HL-60 (cell line): Measurements from ENCODE around the gene APH1B.

Experiments
- DNase-seq, 2 experiments: peaks; one replicate each; pipeline ENCODE4 v3.0.0-alpha.2; 2010 to 2020; ENCODE audit warnings: low read depth in 1 of 2, low spot score in 1 of 2
- H3K27ac ChIP-seq: fragments of 250-450 bp; sonication (Bioruptor Pico); replicated peaks from 2 replicates; pipeline ENCODE4 v1.5.1; 2020; ENCODE audit warnings: mild to moderate bottlenecking, moderate library complexity
- H3K27me3 ChIP-seq: fragments of 250-450 bp; sonication (Bioruptor Pico); 2 replicates; pipeline ENCODE4 v1.5.1; 2021; ENCODE audit warnings: mild to moderate bottlenecking, moderate library complexity; ENCODE audit not compliant: insufficient read depth, poor library complexity, severe bottlenecking
- H3K4me3 ChIP-seq: replicated peaks from 2 replicates; pipeline ENCODE4 v1.5.1; 2011; ENCODE audit warnings: mild to moderate bottlenecking, control low read depth, low read length; ENCODE audit not compliant: insufficient read depth
- GABPA ChIP-seq: IDR thresholded peaks from 2 replicates; pipeline ENCODE4 v1.6.1; 2012; ENCODE audit warnings: low read depth
- POLR2AphosphoS5 ChIP-seq: IDR thresholded peaks from 2 replicates; pipeline ENCODE4 v1.6.1; 2012; ENCODE audit warnings: low read depth
- SPI1 ChIP-seq: IDR thresholded peaks from 2 replicates; pipeline ENCODE4 v1.6.1; 2012; ENCODE audit warnings: low read depth, mild to moderate bottlenecking, borderline replicate concordance
- TF ChIP-seq, protein P1 (sequence below): IDR thresholded peaks from 2 replicates; pipeline ENCODE4 v1.6.1; 2012; ENCODE audit warnings: low read depth; ENCODE audit not compliant: insufficient replicate concordance
- TF ChIP-seq, protein P2 (sequence below): IDR thresholded peaks from one replicate; pipeline ENCODE4 v1.5.1; 2011; ENCODE audit warnings: low read length, control low read depth, inconsistent platforms; ENCODE audit not compliant: insufficient read depth

APH1B gene

DNA sequence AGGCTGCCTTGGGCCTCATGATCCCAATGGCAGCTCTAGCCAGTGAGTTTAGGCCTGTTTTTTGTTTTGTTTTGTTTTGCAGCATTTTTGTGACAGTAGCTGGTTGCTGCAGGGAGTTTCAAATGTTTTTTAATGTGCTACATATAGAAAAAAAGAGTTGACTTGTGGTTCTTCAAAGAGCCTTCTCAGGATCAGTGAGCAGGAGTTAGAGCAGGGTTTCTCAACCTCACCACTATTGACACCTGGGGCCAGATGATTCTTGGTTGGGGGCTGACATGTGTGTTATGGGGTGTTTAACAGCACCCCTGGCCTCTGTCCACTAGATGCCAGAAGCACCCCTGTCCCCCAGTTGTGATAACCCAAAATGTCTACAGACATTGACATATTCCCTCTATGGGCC, 17.9 kb downstream of the APH1B start:
- Histone ChIP-seq H3K4me3 (no peak overlapping the region), H3K27me3 (no peaks in the 10 kb centered on the region), H3K27ac (no peak overlapping the region)
- no peak for DNase-seq
- TF ChIP-seq, protein P1, sequence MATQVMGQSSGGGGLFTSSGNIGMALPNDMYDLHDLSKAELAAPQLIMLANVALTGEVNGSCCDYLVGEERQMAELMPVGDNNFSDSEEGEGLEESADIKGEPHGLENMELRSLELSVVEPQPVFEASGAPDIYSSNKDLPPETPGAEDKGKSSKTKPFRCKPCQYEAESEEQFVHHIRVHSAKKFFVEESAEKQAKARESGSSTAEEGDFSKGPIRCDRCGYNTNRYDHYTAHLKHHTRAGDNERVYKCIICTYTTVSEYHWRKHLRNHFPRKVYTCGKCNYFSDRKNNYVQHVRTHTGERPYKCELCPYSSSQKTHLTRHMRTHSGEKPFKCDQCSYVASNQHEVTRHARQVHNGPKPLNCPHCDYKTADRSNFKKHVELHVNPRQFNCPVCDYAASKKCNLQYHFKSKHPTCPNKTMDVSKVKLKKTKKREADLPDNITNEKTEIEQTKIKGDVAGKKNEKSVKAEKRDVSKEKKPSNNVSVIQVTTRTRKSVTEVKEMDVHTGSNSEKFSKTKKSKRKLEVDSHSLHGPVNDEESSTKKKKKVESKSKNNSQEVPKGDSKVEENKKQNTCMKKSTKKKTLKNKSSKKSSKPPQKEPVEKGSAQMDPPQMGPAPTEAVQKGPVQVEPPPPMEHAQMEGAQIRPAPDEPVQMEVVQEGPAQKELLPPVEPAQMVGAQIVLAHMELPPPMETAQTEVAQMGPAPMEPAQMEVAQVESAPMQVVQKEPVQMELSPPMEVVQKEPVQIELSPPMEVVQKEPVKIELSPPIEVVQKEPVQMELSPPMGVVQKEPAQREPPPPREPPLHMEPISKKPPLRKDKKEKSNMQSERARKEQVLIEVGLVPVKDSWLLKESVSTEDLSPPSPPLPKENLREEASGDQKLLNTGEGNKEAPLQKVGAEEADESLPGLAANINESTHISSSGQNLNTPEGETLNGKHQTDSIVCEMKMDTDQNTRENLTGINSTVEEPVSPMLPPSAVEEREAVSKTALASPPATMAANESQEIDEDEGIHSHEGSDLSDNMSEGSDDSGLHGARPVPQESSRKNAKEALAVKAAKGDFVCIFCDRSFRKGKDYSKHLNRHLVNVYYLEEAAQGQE = no peak
- TF ChIP-seq GABPA (no peak), POLR2AphosphoS5 (no peak), SPI1 (no peak)
- TF ChIP-seq, protein P2, sequence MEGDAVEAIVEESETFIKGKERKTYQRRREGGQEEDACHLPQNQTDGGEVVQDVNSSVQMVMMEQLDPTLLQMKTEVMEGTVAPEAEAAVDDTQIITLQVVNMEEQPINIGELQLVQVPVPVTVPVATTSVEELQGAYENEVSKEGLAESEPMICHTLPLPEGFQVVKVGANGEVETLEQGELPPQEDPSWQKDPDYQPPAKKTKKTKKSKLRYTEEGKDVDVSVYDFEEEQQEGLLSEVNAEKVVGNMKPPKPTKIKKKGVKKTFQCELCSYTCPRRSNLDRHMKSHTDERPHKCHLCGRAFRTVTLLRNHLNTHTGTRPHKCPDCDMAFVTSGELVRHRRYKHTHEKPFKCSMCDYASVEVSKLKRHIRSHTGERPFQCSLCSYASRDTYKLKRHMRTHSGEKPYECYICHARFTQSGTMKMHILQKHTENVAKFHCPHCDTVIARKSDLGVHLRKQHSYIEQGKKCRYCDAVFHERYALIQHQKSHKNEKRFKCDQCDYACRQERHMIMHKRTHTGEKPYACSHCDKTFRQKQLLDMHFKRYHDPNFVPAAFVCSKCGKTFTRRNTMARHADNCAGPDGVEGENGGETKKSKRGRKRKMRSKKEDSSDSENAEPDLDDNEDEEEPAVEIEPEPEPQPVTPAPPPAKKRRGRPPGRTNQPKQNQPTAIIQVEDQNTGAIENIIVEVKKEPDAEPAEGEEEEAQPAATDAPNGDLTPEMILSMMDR = no peak

DNA sequence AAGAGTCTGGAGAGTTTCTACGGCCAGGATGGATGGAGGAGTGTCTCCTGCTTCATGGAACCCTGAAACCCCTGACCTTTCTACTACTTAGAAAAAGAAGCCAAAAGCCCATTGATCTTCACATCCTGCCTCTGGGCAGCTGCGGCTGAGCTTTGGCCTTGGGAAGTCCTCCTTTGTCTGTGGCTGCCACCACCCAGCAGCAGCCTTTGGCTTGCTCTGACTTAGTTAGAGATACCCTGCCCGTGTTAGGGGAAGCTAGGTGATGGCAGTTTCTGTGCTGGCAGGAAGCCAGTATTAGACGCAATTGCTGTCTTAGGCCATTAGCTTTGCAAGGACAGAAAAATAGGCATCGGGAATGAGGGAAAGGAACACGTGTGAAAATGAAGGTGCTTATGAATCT, 18.8 kb downstream of the APH1B start:
- TF ChIP-seq GABPA = no peak
- TF ChIP-seq SPI1 = no peak
- TF ChIP-seq POLR2AphosphoS5 = no peak
- TF ChIP-seq, protein P2 = no peak
- TF ChIP-seq, protein P1 = no peak
- Histone ChIP-seq H3K27ac (no peak overlapping the region), H3K4me3 (no peak overlapping the region), H3K27me3 (no peaks in the 10 kb centered on the region)
- no peak for DNase-seq

DNA sequence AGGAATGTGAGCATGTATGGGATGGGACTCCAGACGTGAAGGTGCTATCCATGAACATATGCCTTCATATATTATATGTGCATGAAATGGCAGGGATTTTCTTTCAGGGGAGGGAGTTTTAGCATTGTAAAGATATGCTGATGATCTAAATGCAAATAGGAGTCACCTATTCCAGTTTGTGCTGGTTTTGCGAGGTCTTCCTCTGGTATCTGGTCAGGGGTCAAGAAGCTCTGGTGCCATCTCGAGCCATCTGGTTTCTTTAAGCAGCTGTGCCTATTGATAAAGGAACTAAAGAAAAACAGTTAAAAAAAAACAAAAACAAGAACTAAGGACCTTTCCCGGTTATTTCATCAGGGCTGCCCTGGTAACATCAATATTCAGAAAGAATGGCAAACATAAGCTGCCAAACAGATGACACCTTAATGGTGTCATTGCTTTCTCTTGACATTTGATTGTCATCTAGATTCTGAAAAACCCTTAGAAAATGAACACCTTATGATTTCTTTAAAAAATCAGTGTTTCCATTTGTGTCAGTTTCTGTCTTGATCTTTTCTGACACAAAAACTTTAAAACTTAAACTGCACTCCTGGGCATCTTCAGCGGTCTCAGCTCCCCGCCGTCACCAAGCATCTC, 22.7 kb downstream of the APH1B start:
- no peak for DNase-seq
- TF ChIP-seq GABPA (no peak), POLR2AphosphoS5 (no peak), SPI1 (no peak)
- TF ChIP-seq, protein P1 = no peak
- TF ChIP-seq, protein P2 = no peak

More for the DNA sequence above, 22.7 kb downstream of the APH1B start:
- Histone ChIP-seq H3K27ac (no peak overlapping the region), H3K4me3 (no peak overlapping the region), H3K27me3 (no peaks in the 10 kb centered on the region)
